ENCODE results near the gene IL3.

IL3 gene

GRCh38 chr5:132076983-132077382, 16.5 kb downstream of the IL3 start:
- TF ChIP-seq CTCF (IDR thresholded peaks at IDR 0.05; ENCODE audit: low read depth, low read length, missing control alignments): no peak
- Histone ChIP-seq H3K36me3 (replicated peaks) (no peaks in the 10 kb centered on the region), H3K27ac (no peak overlapping the region), H3K4me3 (ENCODE audit: low read depth, low read length) (no peak overlapping the region), H3K27me3 (replicated peaks) (no peaks in the 10 kb centered on the region)
- DNase-seq: no peak
- in situ Hi-C loops (cut with HindIII; ENCODE audit: low pct_ligation_motif_present, low sequenced_read_pairs): no loop called here

- Histone ChIP-seq H3K27ac (no peak overlapping the region), H3K36me3 (replicated peaks) (no peaks in the 10 kb centered on the region), H3K4me3 (ENCODE audit: low read depth, low read length) (no peak overlapping the region), H3K27me3 (replicated peaks) (no peaks in the 10 kb centered on the region)
- in situ Hi-C loops (cut with HindIII; ENCODE audit: low pct_ligation_motif_present, low sequenced_read_pairs): no loop called here
- DNase-seq: no peak
- no peak for TF ChIP-seq CTCF (IDR thresholded peaks at IDR 0.05; ENCODE audit: low read depth, low read length, missing control alignments)
Observed at GRCh38 chr5:132079081-132079480, 18.6 kb downstream of the IL3 start.

GRCh38 chr5:132079619-132080018, 19.2 kb downstream of the IL3 start:
- no peak for TF ChIP-seq CTCF (IDR thresholded peaks at IDR 0.05; ENCODE audit: low read depth, low read length, missing control alignments)
- in situ Hi-C loops (cut with HindIII; ENCODE audit: low pct_ligation_motif_present, low sequenced_read_pairs): no loop called here
- no peak overlapping the region for H3K27ac ChIP-seq

GRCh38 chr5:132080595-132080994, 20.1 kb downstream of the IL3 start:
- in situ Hi-C loops (cut with HindIII; ENCODE audit: low pct_ligation_motif_present, low sequenced_read_pairs): no loop called here
- no peak overlapping the region for H3K4me3 ChIP-seq (ENCODE audit: low read depth, low read length)
- H3K27me3 ChIP-seq (replicated peaks): no peaks in the 10 kb centered on the region
- H3K27ac ChIP-seq: no peak overlapping the region
- no peaks in the 10 kb centered on the region for H3K36me3 ChIP-seq (replicated peaks)
- no peak for DNase-seq
- no peak for TF ChIP-seq CTCF (IDR thresholded peaks at IDR 0.05; ENCODE audit: low read depth, low read length, missing control alignments)

More at GRCh38 chr5:132079619-132080018, 19.2 kb downstream of the IL3 start:
- no peaks in the 10 kb centered on the region for H3K36me3 ChIP-seq (replicated peaks)
- H3K4me3 ChIP-seq (ENCODE audit: low read depth, low read length): no peak overlapping the region
- H3K27me3 ChIP-seq (replicated peaks): no peaks in the 10 kb centered on the region
- DNase-seq: no peak

GRCh38 chr5:132081458-132081857, 21.0 kb downstream of the IL3 start:
- H3K27me3 ChIP-seq (replicated peaks): no peaks in the 10 kb centered on the region
- H3K4me3 ChIP-seq (ENCODE audit: low read depth, low read length): no peak overlapping the region
- in situ Hi-C loops (cut with HindIII; ENCODE audit: low pct_ligation_motif_present, low sequenced_read_pairs): no loop called here
- H3K36me3 ChIP-seq (replicated peaks): no peaks in the 10 kb centered on the region
- H3K27ac ChIP-seq: no peak overlapping the region
- no peak for TF ChIP-seq CTCF (IDR thresholded peaks at IDR 0.05; ENCODE audit: low read depth, low read length, missing control alignments)
- no peak for DNase-seq

- no peak for TF ChIP-seq CTCF (IDR thresholded peaks at IDR 0.05; ENCODE audit: low read depth, low read length, missing control alignments)
- no peak overlapping the region for H3K27ac ChIP-seq
- no peaks in the 10 kb centered on the region for H3K36me3 ChIP-seq (replicated peaks)
- DNase-seq: no peak
- no peak overlapping the region for H3K4me3 ChIP-seq (ENCODE audit: low read depth, low read length)
- in situ Hi-C loops (cut with HindIII; ENCODE audit: low pct_ligation_motif_present, low sequenced_read_pairs): no loop called here
- H3K27me3 ChIP-seq (replicated peaks): no peaks in the 10 kb centered on the region
Observed at GRCh38 chr5:132082329-132083023, 22.0 kb downstream of the IL3 start.
